COLO668 (cell line): ENCODE data around the gene JAM2.
A peak's percentile ranks its signal among the peaks of the same experiment; 100 is the strongest.
"Not testable (repeated sequence)": the region's sequence is repeated elsewhere in the genome, so short reads cannot be mapped to it uniquely, and the experiment has no call there.

Experiments used
- DNase-seq: peaks from one replicate; lab custom pipeline; 2025; ENCODE audit not compliant: unreplicated experiment; lab: John Stamatoyannopoulos, UW

JAM2 gene

GRCh38 chr21:25714066-25714465 lies 75.0 kb downstream of the JAM2 start:
- DNase-seq = not testable (repeated sequence)

DNA sequence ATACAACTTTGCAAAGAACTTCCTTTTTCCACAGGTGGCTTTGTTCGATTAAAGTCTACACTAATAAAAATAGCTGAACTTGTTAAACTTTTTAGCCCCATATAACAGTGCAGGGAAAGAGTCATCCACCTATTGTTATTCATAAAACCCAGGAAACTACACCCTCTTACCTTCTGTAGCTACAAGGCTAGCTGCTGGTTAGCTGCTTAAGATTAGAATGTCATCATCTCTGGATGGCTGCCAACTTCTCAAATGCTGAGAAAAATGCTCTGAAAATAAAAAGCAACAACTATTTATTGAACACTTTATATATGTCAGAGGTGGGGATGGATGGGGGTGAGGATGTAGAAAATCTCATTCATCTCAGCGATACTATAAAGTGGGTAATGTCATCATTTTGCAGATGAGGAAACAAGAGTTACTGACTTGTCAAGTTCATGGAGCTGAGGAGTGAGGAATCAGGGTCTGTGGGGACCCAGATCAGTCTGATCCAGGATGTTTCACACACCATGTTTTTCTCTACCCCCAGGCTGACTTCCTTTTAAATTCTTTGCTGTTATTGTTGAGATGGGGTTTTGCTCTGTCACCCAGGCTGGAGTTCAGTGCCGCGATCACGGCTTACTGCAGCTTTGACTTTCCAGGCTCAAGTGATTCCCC lies 78.6 kb downstream of the JAM2 start:
- no peak for DNase-seq

- no peak for DNase-seq
These were observed 82.9 kb downstream of the JAM2 start for GRCh38 chr21:25721987-25722386.

DNA sequence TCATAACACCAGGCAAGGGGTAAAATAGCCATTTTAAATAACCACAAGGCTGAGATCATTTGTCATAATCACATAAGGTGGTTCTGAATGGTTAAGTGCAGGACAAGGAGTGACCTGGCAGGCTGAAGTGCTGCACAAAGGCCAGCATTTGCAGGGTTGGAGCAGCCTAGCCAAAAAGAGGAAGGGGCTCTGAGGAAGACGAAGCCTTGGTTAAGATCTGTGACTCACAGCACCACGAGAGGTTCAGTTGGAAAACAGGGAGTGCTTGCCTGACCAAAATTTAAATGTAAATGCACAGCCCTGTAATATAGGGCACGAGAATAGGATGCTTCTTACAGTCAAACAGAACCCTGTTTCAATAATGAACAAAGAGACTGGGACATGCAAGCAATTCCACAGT lies 83.6 kb downstream of the JAM2 start:
- no peak for DNase-seq

DNA sequence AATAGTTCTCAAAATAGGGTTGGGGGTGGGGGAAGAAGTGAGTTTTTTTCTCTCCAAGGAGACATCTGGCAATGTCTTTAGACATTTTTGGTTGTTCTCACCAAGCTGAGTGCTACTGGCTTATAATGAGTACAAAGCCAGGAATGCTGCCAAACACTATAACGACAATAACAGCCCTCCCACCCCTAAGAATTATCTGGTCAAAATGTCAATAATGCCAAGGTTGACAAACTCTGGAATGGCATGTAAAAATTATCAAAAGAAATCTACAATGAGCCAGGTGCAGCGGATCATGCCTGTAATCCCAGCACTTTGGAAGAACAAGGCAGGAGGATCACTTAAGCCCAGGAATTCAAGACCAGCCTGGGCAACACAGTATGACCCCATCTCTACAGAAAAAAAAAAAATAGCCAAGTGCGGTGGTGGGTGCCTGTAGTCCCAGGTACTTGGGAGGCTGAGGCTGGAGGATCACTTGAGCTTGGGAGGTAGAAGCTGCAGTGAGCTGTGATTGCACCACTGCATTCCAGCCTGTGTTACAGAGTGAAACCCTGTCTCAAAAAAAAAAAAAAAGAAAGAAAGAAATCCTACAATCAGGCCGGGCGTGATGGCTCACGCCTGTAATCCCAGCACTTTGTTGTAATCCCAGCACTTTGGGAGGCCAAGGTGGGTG lies 93.2 kb downstream of the JAM2 start:
- DNase-seq = no peak

DNA sequence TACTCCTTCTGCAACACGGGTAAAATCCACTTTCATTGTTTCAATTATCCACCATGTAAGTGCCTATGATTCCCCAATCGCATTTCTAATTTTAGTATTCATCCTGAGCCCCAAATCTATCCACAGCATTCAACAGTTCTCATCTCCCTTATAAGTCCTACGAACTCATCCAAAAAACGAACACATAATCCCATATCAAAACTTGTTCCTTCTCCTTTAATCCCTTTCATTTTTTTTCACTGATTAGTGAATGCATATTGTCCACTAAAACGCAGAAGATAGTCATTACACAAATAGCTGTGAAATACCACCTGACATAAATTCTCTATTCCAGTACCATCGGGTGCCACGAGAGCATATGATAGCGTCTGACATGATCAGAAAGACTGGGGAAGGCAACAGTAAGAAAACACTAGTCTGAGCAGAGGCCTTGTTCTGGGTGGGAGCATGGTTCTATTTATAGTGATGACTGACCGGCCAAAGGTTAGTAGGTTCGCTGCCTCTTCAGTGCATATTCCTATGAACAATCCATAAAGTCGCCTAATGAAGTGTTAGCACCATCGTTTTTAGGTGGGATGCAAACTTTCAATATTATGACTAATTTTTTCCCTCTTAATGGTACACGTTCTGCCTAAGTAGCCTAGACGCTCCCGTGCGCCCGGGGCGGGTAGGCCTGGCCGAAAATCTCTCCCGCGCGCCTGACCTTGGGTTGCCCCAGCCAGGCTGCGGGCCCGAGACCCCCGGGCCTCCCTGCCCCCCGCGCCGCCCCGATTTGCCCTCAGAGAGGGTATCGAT lies 95.0 kb downstream of the JAM2 start:
- DNase-seq = peak; percentile 32

GRCh38 chr21:25734654-25734903 lies 95.5 kb downstream of the JAM2 start:
- DNase-seq = no peak

GRCh38 chr21:25734904-25735645 lies 96.0 kb downstream of the JAM2 start, which contains the start of the genes ATP5PF and GABPA:
Gene ATP5PF, minus strand, starts transcription at chr21:25734904. Its CDS starts 5,110 bp downstream, at chr21:25729794.
Gene GABPA, plus strand, starts transcription at chr21:25734972. Its CDS starts 6,627 bp downstream, at chr21:25741599.
- DNase-seq = peak; percentile 99

DNA sequence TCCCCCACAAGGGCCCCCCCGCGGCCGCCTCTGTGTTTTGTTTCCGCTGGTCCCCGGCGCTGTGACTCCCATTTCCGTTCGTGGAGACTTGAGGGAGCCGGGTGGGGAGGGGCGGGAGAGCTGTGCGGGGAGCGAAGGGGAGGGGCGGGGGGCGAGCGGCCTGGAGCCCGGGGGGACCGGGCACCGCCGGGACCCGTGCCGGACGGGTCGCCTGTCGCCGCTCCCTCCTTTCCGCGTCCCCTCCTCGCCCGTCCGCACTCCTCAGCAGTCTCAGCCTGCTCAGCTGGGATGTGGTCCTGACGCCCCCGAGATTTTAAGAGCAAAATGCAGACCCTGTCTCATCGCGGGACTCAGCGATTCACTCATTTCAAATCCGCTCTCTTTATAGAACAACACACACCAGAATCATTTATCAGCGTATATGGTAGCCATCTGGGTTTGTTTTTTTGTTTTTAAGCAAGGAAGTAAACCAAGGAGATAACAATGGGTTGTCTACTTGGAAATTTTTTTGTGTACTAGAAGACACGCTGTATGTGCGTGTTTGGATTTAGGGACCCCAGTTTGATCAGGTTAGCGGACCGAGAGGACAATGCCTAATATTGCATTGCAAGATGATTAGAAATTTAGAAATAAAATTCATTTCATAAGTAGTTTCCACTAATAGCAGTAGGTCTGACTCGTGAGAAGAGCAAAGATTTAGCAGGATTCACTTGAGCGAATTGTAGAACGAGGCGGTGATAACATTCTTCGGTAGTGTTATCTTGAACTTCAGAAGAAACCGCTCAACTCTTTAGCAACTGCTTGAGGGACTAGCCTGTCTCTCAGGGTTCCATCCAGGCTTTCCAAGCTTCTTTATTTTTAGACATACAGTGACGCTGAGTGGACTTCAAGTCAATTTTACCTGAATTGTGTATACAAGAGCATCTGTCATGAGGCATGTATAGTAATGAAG lies 96.9 kb downstream of the JAM2 start:
- DNase-seq = peak; percentile 90

GRCh38 chr21:25737421-25737820 lies 98.4 kb downstream of the JAM2 start:
- no peak for DNase-seq

GRCh38 chr21:25742900-25743299 lies 103.8 kb downstream of the JAM2 start:
- no peak for DNase-seq

- no peak for DNase-seq
These were observed 105.8 kb downstream of the JAM2 start for GRCh38 chr21:25744854-25745253.

GRCh38 chr21:25750085-25750484 lies 111.0 kb downstream of the JAM2 start:
- no peak for DNase-seq

GRCh38 chr21:25752416-25752815 lies 113.4 kb downstream of the JAM2 start:
- DNase-seq = no peak

DNA sequence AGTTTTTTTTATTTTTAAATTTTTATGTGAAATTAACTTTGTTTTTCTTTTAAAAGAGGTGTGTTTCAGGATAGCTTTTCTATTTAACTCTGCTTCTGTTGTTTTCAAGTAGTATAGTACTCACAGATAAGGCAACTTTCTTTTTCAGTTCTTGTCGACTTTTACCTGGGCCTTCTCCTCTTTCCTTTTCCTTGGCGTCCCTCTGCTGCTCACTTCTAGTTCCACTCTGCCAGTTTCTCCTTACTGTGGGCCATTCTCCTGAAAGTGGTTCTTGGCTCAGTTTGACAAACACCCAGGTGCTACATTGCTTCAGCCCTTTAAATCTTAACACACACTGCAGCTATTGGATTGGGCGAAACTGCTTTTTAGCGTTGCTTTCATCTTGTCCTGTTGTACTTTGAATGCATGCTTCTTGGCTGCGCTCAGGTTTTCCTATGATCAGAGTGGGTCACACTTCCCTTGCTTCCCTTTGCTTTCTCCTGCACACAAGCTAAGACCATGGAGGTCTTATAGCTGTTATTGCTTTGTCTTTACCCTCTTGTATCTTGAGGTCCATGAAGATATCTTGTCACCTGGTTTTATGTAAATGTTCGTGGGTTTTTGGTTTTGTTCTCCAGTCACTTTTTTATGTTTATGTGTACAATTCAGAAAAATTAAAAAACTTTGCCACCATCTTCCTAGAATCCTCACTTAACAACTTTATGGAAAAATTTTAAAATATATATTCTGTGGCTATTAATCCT lies 117.3 kb downstream of the JAM2 start:
- DNase-seq = no peak

GRCh38 chr21:25757531-25757930 lies 118.5 kb downstream of the JAM2 start:
- DNase-seq = no peak

DNA sequence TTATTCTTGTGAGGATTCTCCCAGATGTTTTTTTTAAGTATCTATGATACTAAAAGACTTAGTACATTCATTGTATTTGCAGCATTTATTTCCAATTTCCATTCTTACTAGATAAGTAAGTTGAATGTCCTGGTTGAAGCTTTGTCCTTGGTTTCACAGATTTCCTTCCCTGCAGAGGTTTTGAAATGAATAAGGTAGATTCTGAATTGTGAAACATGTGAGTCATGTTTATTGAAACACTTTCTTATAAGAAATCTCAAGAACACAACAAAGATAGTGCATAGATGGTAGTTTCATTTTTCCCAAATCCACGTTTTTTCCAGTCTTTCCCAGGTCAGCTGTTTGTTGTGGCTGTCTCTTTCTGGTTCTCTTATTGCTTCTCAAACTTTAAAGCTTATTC lies 120.5 kb downstream of the JAM2 start:
- no peak for DNase-seq

DNA sequence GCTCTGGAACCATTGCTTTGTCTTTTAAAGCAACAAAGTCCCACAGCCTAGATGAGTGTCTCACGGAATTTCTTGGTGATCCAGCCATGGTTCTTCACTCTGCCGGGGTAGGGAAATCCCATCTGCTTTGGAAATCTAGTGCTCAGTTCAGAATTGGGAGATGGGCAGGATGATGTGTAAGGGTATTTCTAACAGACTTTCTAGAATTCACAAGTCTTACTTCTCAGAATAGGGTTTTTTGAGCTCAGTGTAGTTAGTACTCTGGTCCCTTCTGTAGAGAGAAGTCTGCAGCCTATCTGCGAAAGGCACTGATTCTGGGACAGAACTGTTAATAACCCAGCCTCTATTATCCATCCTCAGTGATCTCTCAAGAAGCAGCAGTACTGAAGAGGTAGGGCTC lies 121.0 kb downstream of the JAM2 start:
- no peak for DNase-seq

- DNase-seq = no peak
These were observed 121.6 kb downstream of the JAM2 start for GRCh38 chr21:25760677-25761076.

- DNase-seq = no peak
These were observed 125.0 kb downstream of the JAM2 start for GRCh38 chr21:25764065-25764464.
